Right forelimb (tissue), 1 donor: ENCODE results near the gene TSPAN32.

Experiments
- DNase-seq: peaks from one replicate; pipeline ENCODE4 v3.0.0-alpha.2; 2018

TSPAN32 gene

DNA sequence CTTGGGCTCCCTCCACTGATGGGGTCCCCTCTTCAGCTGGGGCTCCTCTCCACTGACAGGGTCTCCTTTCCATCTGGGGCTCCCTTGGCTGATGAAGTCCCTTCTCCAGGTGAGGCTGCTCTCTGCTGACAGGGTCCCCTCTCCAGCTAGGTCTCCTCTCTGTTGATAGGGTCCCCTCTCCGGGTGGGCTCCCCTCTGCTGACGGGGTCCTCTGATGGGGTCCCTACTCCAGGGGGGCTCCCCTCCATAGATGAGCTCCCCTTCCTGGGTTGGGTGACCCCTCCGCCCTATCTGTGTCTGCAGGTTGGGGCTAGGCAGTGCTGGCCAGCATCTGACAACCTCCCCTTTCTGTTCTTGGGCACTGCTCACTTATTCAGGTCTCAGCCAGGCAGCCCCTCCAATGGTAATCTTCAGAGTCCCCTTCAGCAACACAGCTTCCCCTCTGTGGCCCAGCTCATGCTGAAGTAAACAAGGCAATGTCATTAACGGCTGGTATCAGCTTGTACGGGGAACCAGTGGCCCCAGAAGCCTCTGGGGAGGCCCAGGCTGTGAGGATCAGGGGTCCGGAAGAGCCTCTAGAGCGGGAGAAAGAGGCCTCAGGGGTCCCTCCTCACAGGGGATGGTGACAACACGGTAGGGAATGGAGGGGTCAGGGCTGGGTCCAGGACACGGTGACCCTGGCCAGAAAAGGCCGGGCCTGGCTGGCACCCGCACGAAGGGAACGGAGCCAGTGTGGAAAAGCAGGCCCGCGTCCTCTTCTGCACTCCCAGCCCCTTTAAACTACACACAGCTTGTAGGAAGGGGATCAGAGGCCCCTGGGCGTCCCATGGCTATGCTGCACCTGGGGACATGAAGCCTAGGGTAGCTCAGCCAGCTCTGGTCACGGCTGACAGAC lies 65.7 kb downstream of the TSPAN32 start:
- DNase-seq, result no peak
